ENCODE results near the gene TCERG1L.

TCERG1L gene

DNA sequence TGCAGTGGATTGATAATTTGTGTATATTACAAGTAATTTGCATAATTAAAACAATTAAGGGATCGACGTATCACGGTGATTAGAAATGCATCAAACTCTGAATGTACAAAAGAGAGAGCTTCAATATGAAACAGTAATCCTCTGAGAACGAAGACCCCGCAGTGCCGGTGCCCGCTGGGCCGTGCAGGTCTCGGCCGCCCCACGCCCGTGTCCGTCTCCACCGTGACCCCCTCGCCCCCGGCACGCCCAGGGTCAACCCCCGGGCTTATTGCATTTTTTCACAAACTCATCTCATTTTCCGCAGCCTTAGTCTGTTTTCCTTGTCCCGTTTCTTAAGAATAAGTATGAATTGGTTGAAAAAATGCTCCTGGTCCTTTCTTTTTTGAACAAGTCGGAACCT, 218.6 kb downstream of the TCERG1L start:
- TF ChIP-seq, protein P1, sequence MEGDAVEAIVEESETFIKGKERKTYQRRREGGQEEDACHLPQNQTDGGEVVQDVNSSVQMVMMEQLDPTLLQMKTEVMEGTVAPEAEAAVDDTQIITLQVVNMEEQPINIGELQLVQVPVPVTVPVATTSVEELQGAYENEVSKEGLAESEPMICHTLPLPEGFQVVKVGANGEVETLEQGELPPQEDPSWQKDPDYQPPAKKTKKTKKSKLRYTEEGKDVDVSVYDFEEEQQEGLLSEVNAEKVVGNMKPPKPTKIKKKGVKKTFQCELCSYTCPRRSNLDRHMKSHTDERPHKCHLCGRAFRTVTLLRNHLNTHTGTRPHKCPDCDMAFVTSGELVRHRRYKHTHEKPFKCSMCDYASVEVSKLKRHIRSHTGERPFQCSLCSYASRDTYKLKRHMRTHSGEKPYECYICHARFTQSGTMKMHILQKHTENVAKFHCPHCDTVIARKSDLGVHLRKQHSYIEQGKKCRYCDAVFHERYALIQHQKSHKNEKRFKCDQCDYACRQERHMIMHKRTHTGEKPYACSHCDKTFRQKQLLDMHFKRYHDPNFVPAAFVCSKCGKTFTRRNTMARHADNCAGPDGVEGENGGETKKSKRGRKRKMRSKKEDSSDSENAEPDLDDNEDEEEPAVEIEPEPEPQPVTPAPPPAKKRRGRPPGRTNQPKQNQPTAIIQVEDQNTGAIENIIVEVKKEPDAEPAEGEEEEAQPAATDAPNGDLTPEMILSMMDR (conservative IDR thresholded peaks at IDR 0.05), result no peak
- H3K27ac ChIP-seq, result no peak overlapping the region

DNA sequence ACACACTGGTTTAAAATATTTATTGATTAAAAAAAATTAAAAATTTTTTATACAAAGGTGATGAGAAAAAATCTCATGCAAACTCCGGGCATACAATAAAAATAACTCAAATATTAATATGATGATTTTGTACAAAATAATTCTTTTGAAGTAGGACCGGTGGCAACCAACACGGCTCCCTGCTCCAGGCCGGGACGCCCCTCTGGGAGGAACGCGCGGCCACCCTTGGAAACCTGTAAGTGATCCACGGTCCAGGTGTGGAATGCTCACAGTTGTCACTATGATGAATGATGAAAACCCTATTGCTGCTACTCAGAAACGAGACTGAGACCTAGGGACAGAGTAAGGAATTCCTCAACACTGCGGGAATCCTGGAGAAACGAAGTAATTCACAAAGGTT, 219.1 kb downstream of the TCERG1L start:
- TF ChIP-seq, protein P1 (conservative IDR thresholded peaks at IDR 0.05), result no peak
- no peak overlapping the region for H3K27ac ChIP-seq

DNA sequence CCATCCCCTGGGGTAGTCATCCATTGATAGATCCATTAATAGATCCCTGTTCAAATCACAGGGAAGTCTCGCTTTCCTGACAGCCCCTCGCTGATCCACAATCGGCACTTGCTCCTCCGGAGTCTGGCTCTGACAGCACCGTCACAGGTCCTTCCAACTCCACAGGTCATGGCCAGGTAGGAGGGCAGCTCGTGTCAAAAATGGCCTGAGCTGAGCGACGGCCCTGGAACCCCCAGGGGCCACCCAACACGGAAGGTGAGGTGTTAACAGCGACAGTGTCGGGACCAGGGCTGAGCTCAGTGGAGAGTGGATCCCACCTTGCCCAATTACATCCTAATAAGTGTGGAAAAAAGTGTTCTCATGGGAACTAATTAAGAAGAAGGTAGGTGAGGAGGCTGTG, 219.8 kb downstream of the TCERG1L start:
- TF ChIP-seq, protein P1 (conservative IDR thresholded peaks at IDR 0.05), result no peak
- H3K27ac ChIP-seq, result no peak overlapping the region

DNA sequence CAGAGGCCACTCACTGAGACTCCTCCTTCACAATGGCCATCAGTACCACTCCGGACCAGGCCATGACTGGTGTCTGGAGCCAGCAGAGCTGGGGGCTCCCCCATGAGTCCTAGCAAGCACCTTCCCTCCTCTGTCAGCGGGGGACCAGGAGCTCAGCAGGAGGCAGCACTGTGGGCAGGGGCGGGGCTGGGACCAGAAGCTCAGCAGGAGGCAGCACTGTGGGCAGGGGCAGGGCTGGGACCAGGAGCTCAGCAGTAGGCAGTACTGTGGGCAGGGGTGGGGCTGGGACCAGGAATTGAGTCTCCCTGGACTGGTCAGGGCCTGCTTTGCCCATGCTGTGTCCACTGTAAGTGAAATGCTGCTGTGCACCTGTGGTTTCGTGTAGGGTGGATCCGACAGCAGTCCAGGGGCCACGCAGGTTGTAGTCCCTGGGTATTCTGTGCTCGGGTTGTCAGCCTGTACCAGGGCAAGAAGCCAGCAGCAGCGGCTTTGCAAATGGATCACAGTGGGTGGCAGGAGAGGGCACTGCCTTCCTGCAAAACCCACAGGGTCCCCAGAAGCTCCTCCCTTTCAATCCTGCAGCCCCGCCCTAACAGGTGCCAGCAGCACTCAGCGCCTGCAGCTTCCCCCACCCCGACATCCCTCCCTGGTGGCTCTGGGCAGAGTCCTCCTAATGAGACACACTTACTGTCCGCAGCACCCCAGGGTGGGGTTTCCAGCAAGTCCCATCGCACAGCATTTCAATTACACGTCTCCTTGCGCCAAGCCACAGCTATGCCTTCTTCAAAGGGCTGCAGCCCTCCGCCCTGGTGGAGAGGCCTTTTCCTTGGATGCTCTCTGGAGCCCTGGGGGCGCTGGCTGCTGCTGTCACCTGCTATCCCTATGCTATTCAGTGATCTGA, 220.5 kb downstream of the TCERG1L start:
- TF ChIP-seq, protein P1 (conservative IDR thresholded peaks at IDR 0.05), result no peak

DNA sequence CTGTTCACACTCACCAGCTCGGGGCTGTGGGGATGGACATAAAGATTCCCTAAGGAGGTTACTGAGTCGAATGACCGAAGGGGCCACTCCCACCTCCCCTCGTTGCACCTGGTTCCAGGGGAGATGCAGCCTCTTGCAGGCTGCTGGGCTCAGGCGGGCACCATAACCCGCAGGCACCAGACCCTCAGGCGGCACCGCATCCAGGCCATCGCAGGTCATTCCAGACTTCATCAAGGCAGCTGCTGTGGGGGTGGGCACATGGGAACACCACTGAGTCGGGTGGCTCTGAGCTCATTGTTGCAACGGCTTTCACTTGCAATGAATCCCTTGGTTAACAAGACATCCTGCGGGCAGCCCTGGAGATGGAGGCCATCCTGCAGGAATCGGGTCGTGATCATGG, 221.7 kb downstream of the TCERG1L start:
- TF ChIP-seq, protein P1 (conservative IDR thresholded peaks at IDR 0.05), result no peak

More for the DNA sequence above, 220.5 kb downstream of the TCERG1L start:
- H3K27ac ChIP-seq, result no peak overlapping the region

DNA sequence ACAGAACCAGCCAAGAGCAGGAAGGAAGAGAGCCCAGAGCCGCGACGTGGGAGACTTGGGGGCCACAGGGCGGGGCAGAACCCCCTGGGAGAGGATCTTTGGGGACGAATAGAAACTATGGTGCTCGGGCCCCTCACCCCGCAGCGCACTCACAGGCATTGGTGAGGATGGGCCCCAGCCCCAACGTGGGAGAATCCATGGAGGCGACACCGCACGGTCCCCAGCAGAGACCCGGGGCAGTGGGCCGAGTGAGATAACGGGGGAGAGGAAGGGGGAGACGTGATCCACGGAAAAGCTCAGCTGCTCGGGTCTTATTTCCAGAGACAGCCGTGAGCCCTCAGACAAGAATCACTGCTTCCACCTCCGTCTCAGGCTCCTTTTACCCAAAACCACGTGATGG, 222.4 kb downstream of the TCERG1L start:
- TF ChIP-seq, protein P1 (conservative IDR thresholded peaks at IDR 0.05), result no peak
- H3K27ac ChIP-seq, result no peak overlapping the region

More for the DNA sequence above, 221.7 kb downstream of the TCERG1L start:
- no peak overlapping the region for H3K27ac ChIP-seq

DNA sequence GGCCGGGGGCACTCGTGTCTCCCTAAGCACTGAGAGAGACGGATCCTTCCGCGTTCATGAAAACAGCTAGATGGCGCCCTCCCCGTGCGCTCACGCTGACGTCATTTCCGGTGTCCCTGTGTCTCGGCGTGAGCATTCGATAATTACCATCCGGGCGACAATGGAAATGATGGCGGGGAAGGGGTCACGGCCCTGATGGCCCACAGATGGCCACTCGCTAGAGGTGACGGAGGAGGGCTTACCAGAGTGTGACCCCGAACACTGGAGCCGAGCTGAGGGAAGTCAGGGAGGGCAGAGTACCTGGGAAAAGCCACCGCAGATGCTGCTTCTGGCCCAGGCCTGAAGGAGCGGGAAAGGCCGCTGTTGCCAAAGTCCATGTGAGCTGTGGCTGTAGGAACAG, 222.9 kb downstream of the TCERG1L start:
- H3K27ac ChIP-seq, result no peak overlapping the region
- TF ChIP-seq, protein P1 (conservative IDR thresholded peaks at IDR 0.05), result 0 out of 2 replicates have a peak, but pooled peaks have one; percentile 11
